HCT116 (cell line): ENCODE measurements around the gene VLDLR. TPM values are rescaled to one million over a fixed set of nuclear protein-coding genes. Genes with fewer than 3 reads are reported as not detected.

Experiments used
- ATAC-seq: fragments of 200-7000 bp; cut with Tn5 transposase; 2 replicates; pipeline ENCODE4 v1.9.1; 2020; ENCODE audit warnings: mild to moderate bottlenecking, moderate library complexity
- BruUV-seq: library from RNA; stranded (reverse); fragments of 400-500 nt; replicated peaks from 2 replicates; lab custom pipeline; 2021; lab: Mats Ljungman, UMichigan
- CTCF ChIA-PET: fragments of 300-600 bp; sonication (Branson Sonifier 250); formaldehyde crosslinking; loops from one replicate; lab custom pipeline; 2021; ENCODE audit warnings: antibody characterized with exemption; lab: Charles Lee
- POLR2A ChIA-PET: fragments of 300-600, 350-600 bp; sonication (Branson Sonifier 250); formaldehyde crosslinking; loops from one replicate; lab custom pipeline; 2021; ENCODE audit warnings: antibody characterized with exemption; lab: Charles Lee
- RAD21 ChIA-PET, 2 experiments: fragments of 300-600 bp; sonication (Branson Sonifier 250); formaldehyde crosslinking; loops; one replicate each; lab custom pipeline; 2023; ENCODE audit warnings: low total read pairs in 2 of 2; ENCODE audit not compliant: uncharacterized antibody in 2 of 2, unreplicated experiment in 2 of 2, low non-redundant PET in 1 of 2; lab: Charles Lee
- DNase-seq: peaks from one replicate; pipeline ENCODE4 v3.0.0-alpha.2; 2010; ENCODE audit warnings: low read depth, low spot score
- H2AFZ ChIP-seq: fragments of 200-600 bp; shearing (Covaris generic), sonication (generic); 2 replicates; pipeline ENCODE4 v1.6.1; 2017; ENCODE audit warnings: low read depth, mixed run types, mixed read lengths, antibody characterized with exemption, low read length; ENCODE audit not compliant: poor library complexity, severe bottlenecking
- H3K27ac ChIP-seq: 2 replicates; pipeline ENCODE4 v1.5.1; 2012; ENCODE audit warnings: low read depth, low read length
- H3K27me3 ChIP-seq: fragments of 200-600 bp; sonication (generic); 2 replicates; pipeline ENCODE4 v1.6.1; 2016; ENCODE audit warnings: mixed run types, low read length, mixed read lengths; ENCODE audit not compliant: insufficient read depth
- H3K36me3 ChIP-seq, 2 experiments: fragments of 200-500 bp in 1 of 2; fragments of 200-600 bp in 1 of 2; sonication (Bioruptor generic) in 1 of 2; sonication (generic) in 1 of 2; 2 replicates each; pipeline versions ENCODE4 v1.5.1 to v1.6.1; 2014 to 2016; ENCODE audit warnings: low read length in 2 of 2, inconsistent platforms in 1 of 2, mixed read lengths in 1 of 2, mixed run types in 1 of 2; ENCODE audit not compliant: insufficient read depth in 2 of 2, control insufficient read depth in 1 of 2
- H3K4me1 ChIP-seq, 2 experiments: fragments of 200-600 bp in 1 of 2; sonication (generic) in 1 of 2; 2 replicates each; pipeline versions ENCODE4 v1.5.1 to v1.6.1; 2012 to 2017; ENCODE audit warnings: low read length in 2 of 2, inconsistent platforms in 1 of 2, mild to moderate bottlenecking in 1 of 2, mixed read lengths in 1 of 2, mixed run types in 1 of 2, moderate library complexity in 1 of 2; ENCODE audit not compliant: insufficient read depth in 2 of 2, control insufficient read depth in 1 of 2
- H3K4me2 ChIP-seq: fragments of 200-600 bp; sonication (generic); 2 replicates; pipeline ENCODE4 v1.6.1; 2017; ENCODE audit warnings: mixed run types, low read length, mixed read lengths
- H3K4me3 ChIP-seq, 2 experiments: fragments of 200-600 bp in 1 of 2; sonication (generic) in 1 of 2; replicated peaks in 1 of 2; 2 replicates each; pipeline ENCODE4 v1.5.1; 2011 to 2016; ENCODE audit warnings: low read length in 2 of 2, control low read depth in 1 of 2, low read depth in 1 of 2, mild to moderate bottlenecking in 1 of 2, mixed read lengths in 1 of 2, mixed run types in 1 of 2
- H3K79me2 ChIP-seq: fragments of 200-600 bp; sonication (generic); 2 replicates; pipeline ENCODE4 v1.6.1; 2017; ENCODE audit warnings: mild to moderate bottlenecking, mixed run types, low read length, moderate library complexity, mixed read lengths; ENCODE audit not compliant: insufficient read depth
- H3K9ac ChIP-seq: fragments of 200-600 bp; sonication (generic); 2 replicates; pipeline ENCODE4 v1.6.1; 2016; ENCODE audit warnings: low read length, mixed read lengths
- H3K9me2 ChIP-seq: fragments of 200-600 bp; sonication (generic), shearing (Covaris generic); 2 replicates; pipeline ENCODE4 v1.6.1; 2017; ENCODE audit warnings: mixed run types, mild to moderate bottlenecking, moderate library complexity; ENCODE audit not compliant: insufficient read depth
- H3K9me3 ChIP-seq, 2 experiments: fragments of 200-500 bp in 1 of 2; fragments of 200-600 bp in 1 of 2; sonication (Bioruptor generic) in 1 of 2; sonication (generic) in 1 of 2; 2 replicates each; pipeline ENCODE4 v1.6.1; 2014 to 2017; ENCODE audit warnings: low read length in 2 of 2, mixed read lengths in 2 of 2, inconsistent platforms in 1 of 2, low read depth in 1 of 2, mild to moderate bottlenecking in 1 of 2, mixed run types in 1 of 2, moderate library complexity in 1 of 2; ENCODE audit not compliant: control insufficient read depth in 1 of 2, insufficient read depth in 1 of 2
- H4K20me1 ChIP-seq: fragments of 200-600 bp; sonication (generic), shearing (Covaris generic); 2 replicates; pipeline ENCODE4 v1.6.1; 2017; ENCODE audit warnings: mixed run types, mild to moderate bottlenecking, moderate library complexity; ENCODE audit not compliant: insufficient read depth
- EZH2 ChIP-seq: fragments of 200-600 bp; sonication (generic); IDR thresholded peaks from 2 replicates; pipeline ENCODE4 v1.6.1; 2017; ENCODE audit warnings: antibody characterized with exemption, mixed run types
- FOSL1 ChIP-seq: IDR thresholded peaks from 2 replicates; pipeline ENCODE4 v1.6.1; 2012; ENCODE audit warnings: low read depth
- POLR2A ChIP-seq: IDR thresholded peaks from 2 replicates; pipeline ENCODE4 v1.7.0; 2011; ENCODE audit warnings: borderline replicate concordance; ENCODE audit not compliant: insufficient read depth, insufficient read length; ENCODE audit errors: extremely low read depth
- SRF ChIP-seq: IDR thresholded peaks from 2 replicates; pipeline ENCODE4 v1.6.1; 2012; ENCODE audit warnings: low read depth
- YY1 ChIP-seq: IDR thresholded peaks from 2 replicates; pipeline ENCODE4 v1.6.1; 2011; ENCODE audit warnings: low read length, low read depth, moderate library complexity, mild to moderate bottlenecking; ENCODE audit not compliant: insufficient replicate concordance; ENCODE audit errors: extremely low read depth
- ZBTB33 ChIP-seq: IDR thresholded peaks from 2 replicates; pipeline ENCODE4 v1.6.1; 2011; ENCODE audit warnings: mild to moderate bottlenecking, low read length, moderate library complexity; ENCODE audit not compliant: insufficient replicate concordance; ENCODE audit errors: extremely low read depth
- ZFX ChIP-seq: fragments of 450-650 bp; IDR thresholded peaks from 2 replicates; pipeline ENCODE4 v1.6.1; 2017
- ZNF274 ChIP-seq: fragments of 200-500 bp; sonication (Bioruptor generic); IDR thresholded peaks from 2 replicates; pipeline ENCODE4 v1.6.1; 2014; ENCODE audit warnings: mild to moderate bottlenecking, low read depth, low read length, inconsistent platforms
- intact Hi-C: fragments of 100-400 bp; cut with micrococcal nuclease; formaldehyde crosslinking; loops from 2 replicates; pipeline ENCODE4 v1.10.0; 2022
- total RNA-seq: library from RNA; stranded (reverse); gene quantifications from one replicate; pipeline ENCODE4 v1.2.1, GENCODE V29; 2021; ENCODE audit not compliant: unreplicated experiment

VLDLR gene
- total RNA-seq, 1 experiment from 2014 or later = 0.17 TPM

DNA sequence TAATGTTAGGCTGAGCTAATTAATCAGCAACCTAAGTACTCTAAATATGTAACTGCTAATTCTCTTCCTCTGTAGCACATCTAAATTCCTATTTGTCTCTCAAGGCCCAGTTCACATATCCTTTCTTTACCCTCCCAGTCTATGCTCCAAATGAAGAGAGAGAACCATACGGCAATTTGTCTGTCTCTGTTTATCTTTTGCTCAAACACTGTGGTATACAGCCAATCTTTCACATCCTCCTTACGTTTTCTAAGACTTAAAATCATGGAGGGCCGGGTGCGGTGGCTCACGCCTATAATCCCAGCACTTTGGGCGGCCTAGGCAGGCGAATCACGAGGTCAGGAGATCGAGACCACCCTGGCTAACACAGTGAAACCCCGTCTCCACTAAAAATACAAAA is 15.8 kb downstream of the VLDLR start:
- ChIA-PET CTCF (no interaction called here), RAD21 (no interaction called here), POLR2A (no interaction called here)
- Histone ChIP-seq H3K36me3 (no peaks in the 10 kb centered on the region), H3K9me3 (no peaks in the 10 kb centered on the region), H4K20me1 (no peaks in the 10 kb centered on the region), H2AFZ (no peak overlapping the region), H3K27me3 (peaks cover 12% of the 10 kb centered on the region; the same call in 1 of the 2 replicates), H3K79me2 (no peaks in the 10 kb centered on the region), H3K27ac (no peak overlapping the region), H3K4me1 (no peaks in the 10 kb centered on the region), H3K4me3 (no peak overlapping the region), H3K9ac (no peak overlapping the region), H3K4me2 (no peak overlapping the region), H3K9me2 (no peaks in the 10 kb centered on the region; the same call in 1 of the 2 replicates)
- DNase-seq (no peak), ATAC-seq (no peak)
- intact Hi-C loops = no loop called here
- no peak for TF ChIP-seq ZNF274
- no peak for TF ChIP-seq ZBTB33
- TF ChIP-seq FOSL1 = no peak
- no TSS peak for BruUV-seq

DNA sequence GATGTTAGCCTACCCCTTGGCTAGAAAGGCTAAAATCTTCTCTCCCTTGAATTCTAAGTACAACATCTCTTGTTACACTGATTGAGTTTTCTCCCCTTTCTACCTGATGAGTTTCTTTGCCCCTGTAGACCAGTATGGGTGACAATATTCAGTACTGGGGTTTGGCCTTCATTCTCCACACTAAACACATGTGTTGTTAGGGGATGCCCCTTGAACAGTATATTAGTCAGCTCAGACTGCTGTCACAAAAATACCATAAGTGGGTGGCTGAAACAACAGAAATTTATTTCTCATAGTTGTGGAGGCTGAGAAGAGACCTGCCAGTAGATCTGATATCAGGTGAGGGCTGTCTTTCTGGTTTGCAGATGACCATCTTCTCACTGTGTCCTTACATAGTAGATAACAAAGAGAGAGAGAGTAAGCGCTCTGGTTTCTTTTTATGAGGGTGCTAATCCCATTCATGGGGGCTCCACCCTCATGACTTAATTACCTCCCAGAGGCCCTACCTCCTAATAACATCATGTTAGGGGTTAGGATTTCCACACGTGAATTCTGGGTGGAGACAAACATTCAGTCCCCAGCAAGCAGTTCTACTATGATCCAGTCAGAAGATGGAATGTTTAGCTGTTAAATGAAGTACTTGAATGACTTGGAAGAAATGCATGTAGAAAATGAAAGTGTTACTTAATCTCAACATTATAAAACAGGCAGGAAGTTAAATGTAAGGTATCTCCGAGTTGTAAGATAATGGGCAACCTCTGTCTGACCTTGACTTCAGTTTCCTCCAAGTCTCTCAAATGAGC is 17.5 kb downstream of the VLDLR start:
- no peak overlapping the region for H3K9ac ChIP-seq
- no peaks in the 10 kb centered on the region for H3K9me3 ChIP-seq
- no peak for ATAC-seq
- no peak for TF ChIP-seq POLR2A
- no peak for TF ChIP-seq ZNF274
- TF ChIP-seq SRF = no peak
- TF ChIP-seq EZH2 = no peak
- no peak for TF ChIP-seq YY1
- no peak for TF ChIP-seq ZFX
- H3K4me3 ChIP-seq = no peak overlapping the region
- H3K27me3 ChIP-seq = 0 out of 2 replicates have a peak, but pooled peaks cover 3% of the 10 kb centered on the region
- DNase-seq = no peak
- ChIA-PET POLR2A (no interaction called here), RAD21 (no interaction called here), CTCF (no interaction called here)
- H3K4me1 ChIP-seq = no peaks in the 10 kb centered on the region
- H3K36me3 ChIP-seq = no peaks in the 10 kb centered on the region
- intact Hi-C loops = no loop called here
- no peak overlapping the region for H3K27ac ChIP-seq
- H3K79me2 ChIP-seq = no peaks in the 10 kb centered on the region
- no TSS peak for BruUV-seq
- H2AFZ ChIP-seq = no peak overlapping the region
- no peaks in the 10 kb centered on the region; the same call in 1 of the 2 replicates for H3K9me2 ChIP-seq
- H3K4me2 ChIP-seq = no peak overlapping the region
- no peaks in the 10 kb centered on the region for H4K20me1 ChIP-seq
